Stimulated activated CD4-positive, alpha-beta T cell treated with anti-CD3 and anti-CD28 coated beads, Interleukin-2, amount 100 ng/mL, for 24 hours (primary cell): Measurements from ENCODE around the gene CNPY4.

Experiments used
- DNase-seq, 2 donors: peaks; one replicate each; pipeline ENCODE4 v3.0.0-alpha.2; 2020

CNPY4 gene

GRCh38 chr7:100152937-100153666, 33.7 kb downstream of the CNPY4 start:
- DNase-seq: no peak

- no peak for DNase-seq
These were observed 34.5 kb downstream of the CNPY4 start for GRCh38 chr7:100153708-100154535.

DNA sequence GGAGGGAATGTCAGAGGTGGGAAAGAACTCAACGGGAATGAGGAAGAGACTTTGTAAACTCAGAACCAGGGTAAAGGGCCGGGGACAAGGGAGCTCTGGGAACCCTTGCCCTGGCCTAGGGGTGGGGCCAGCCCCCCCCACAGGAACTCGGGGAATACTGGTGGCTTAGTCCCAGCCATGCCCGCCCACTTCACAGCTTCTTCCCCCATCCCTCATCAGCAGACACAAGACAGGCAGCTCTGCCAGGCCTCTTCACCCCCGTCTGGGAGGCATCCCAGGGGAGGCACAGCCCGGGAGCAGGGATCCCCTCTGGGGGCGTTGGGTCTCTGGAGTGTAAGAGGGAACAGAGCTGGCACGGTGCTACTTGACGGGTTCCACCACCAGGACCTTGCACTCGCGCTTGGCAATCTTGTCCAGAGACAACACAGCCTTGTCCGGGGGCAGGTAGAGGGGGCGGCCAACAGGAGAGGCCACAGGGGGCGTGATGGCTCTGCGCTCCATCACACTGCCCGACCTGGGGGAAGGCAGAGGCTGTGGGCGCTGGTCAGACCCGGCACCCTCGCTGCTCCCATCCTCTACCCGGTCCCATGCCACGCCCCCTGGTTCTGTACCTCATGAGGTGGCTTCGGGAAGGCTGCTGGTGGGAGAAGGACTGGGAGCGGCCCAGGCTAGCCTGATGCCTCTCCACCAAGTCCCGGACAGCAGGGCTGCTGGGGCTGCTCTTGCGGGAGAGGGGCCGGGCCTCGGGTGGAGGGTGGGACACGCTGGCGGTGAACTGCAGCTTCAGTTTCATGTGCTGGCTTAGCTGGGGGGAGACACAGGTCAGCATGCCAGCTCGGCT, 35.4 kb downstream of the CNPY4 start:
- DNase-seq: no peak

DNA sequence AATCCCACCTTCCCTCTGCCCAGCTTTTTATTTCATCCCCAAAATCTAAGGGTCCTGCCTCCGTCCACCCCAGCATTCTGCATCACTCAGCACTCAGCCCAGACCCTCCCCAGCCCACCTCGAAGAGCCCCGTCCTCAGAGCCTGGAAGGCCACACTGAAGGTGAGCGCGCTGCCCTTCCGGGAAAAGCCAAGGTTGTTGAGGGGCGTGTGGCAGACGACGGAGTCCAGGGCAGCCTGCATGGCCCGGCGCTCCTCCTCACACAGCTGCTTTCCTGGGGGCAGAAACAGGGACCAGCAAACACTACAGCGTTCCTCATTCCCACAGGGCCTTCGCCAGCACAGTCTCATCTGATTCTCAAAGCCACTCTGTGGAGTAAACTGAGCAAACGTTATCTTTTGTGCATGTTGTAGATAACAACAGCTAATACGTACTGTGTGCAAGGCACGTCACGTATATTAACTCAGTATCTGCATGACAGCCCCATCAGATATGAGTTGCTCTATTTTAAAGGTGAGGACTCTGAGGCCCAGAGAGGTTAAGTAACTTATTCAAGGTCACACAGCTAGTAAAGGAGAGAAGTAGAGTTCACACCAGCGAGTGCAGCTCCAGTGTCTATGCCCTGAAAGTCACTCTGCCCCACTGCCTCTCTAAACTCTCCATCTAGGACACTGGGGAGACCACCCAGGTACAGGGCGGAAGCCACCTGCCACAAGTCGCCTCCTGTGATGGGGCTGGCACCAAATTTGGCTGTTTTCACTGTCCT, 36.3 kb downstream of the CNPY4 start:
- no peak for DNase-seq

DNA sequence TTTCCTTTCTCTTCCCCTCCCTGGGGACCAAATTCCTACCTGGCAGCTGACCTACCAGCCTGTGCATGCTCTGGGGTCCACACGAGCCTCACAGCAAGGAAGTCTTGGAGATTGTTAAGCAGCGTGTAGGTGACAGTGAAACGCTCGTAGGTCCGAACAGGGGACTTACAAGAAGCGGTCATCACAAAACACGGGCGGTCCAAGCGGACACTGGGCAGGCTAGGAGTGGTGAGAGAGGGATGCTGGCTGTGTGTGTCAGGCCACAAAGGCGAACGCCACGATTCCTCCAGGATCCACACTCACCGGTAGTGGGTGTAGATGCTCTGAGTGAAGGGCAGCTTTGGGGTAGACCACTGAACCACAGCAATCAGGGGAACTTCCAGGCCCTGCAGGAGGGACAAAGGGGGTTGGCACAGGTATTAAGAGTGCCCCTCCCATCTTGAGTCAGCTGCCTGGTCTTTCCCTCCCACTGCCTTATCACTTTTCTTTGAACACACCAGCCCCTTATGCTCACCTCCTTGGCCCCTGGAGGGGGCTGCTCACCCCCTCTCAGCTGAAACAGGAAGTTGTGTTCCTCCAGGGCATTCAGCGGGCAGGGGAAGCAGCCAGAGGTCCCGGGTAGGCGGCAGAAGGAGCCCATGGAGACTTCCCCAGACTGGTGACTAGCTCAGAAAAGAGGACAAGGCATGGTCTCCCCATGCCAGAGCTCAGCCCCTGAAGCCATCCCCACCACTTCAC, 37.1 kb downstream of the CNPY4 start:
- DNase-seq: no peak

- no peak for DNase-seq
These were observed 37.6 kb downstream of the CNPY4 start for GRCh38 chr7:100157069-100157333.

- no peak for DNase-seq
These were observed 38.1 kb downstream of the CNPY4 start for GRCh38 chr7:100157334-100158228.

- DNase-seq: peak; percentile 97 to 98
These were observed 39.0 kb downstream of the CNPY4 start, which contains the start of gene TRAPPC14 for GRCh38 chr7:100158229-100159098. TSS of gene TRAPPC14 (minus strand) at chr7:100158723. CDS start at chr7:100158499, 224 bp downstream.

GRCh38 chr7:100159099-100159623, 39.7 kb downstream of the CNPY4 start:
- no peak for DNase-seq

GRCh38 chr7:100160067-100160466, 40.6 kb downstream of the CNPY4 start:
- no peak for DNase-seq

GRCh38 chr7:100163006-100163531, 43.6 kb downstream of the CNPY4 start:
- DNase-seq: no peak

- DNase-seq: no peak
These were observed 44.4 kb downstream of the CNPY4 start for GRCh38 chr7:100163871-100164270.

DNA sequence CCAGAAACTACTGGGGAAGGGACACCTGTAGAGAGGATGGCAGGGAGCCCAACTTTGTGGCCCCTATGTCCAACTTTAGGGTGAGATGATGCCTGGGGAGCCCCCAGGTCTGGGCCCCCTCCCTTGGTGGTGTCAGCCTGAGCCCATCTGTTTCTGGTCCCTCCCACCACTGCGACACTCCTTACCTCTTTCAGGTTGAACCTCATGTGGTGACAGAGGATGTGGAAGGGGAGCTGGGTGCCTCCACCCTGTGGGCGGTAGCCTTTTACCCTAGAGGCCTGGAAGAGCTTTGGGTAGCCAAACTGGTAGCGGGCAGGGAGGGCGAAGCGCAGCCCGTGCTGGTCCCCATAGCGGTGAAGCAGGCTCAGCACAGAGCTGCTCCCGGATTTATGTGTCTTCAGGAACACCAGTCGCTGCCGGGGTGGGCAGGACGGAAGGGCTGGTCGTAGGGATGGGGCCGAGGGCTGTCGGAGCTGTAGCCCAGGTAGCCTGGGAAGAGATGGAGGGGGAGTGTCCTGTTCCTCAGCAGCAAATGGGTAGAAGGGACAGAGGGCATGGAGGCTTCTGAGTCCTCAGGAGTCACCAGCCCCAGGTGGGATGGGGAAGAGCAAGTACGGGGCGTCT, 47.0 kb downstream of the CNPY4 start:
- no peak for DNase-seq

DNA sequence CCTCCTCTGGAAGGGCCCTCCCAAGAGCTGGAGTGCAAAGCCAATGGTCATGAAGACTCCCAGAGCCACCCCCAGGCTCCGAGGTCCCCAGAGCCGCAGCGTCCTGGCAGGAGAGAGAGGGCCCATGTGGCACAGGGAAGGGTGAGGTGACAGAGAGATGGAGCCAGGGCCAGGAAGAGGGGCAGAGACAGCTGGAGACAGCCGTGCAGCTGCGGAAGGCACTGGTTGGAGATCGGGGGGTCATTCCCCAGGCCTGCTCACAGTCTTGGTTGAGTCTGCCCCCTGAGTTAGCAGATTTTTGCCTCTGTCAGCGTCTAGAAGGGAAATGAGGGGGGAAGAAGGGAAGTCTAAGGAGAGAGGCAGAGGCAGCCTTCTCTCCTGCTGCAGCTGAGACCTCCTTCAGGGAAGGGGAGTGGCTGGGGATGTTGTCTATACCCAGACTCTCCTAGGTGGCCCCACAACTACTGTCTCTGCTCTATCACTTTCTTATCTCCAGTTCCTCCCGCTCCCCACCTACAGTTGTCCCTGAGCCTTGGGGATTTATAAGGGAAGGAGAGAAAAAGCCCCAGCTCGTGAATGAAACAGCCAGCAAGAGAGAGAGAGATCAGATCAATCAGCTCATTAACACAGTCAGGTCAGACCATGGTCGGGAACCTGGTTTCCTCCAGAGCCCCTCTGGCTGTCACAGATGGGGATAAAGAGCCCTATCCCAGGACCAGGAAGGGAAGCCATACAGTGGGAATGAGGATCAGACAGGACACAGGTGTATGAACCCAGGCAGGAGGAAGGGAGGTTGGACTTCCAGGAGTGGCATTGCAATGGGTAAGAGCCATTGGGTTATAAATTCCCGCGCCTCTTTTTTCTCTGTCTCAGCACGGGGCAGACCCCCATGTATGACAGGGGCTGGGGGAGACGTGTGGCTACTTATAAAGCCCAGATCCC, 47.8 kb downstream of the CNPY4 start:
- no peak for DNase-seq

- no peak for DNase-seq
These were observed 48.5 kb downstream of the CNPY4 start for GRCh38 chr7:100167912-100168323.

- DNase-seq: no peak
These were observed 49.9 kb downstream of the CNPY4 start for GRCh38 chr7:100169147-100169850.
